NT2/D1 (cell line): ENCODE measurements around the gene PLSCR4.

Experiments
- YY1 ChIP-seq: IDR thresholded peaks from 2 replicates; pipeline ENCODE4 v1.6.1; 2011; ENCODE audit not compliant: insufficient read length, insufficient read depth
- ZNF274 ChIP-seq: IDR thresholded peaks from 2 replicates; pipeline ENCODE4 v1.6.1; 2011; ENCODE audit warnings: mild to moderate bottlenecking, low read depth, low read length

DNA sequence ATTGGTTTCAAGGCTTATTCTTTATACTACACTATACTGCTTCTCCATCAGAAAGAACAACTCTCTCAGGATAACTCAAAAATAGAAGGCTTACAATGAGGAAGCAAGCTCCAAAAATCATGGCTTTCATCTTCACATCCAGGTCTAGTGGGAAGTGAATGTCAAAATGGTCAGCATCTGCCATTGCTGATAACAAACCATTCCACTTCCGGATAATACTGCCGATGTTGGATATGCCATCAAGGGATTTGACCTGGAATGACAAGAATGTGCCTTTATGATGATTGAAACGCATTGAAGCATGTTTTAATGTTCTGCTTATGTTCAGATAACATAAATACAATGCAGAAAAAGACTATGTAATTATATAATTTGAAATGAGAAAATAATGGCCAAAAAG lies 55.9 kb downstream of the PLSCR4 start:
- TF ChIP-seq ZNF274 (no peak), YY1 (no peak)
